ENCODE results near the gene ZC3H4. TPM values are rescaled to one million over a fixed set of nuclear protein-coding genes. Genes with fewer than 3 reads are reported as not detected.

The ZC3H4 gene
- total and polyA plus RNA-seq, 10 of the 15 experiments (the other 5 are each of a cell fraction or from before 2014, with no cell fraction given) = 5.1 to 86.3 (median 15.5) TPM

GRCh38 chr19:47112997-47113849 is at the start of gene ZC3H4 (continued):
- TF ChIP-seq JUND (IDR thresholded peaks at IDR 0.05; ENCODE audit: low read depth, low read length) (peak; percentile 95), NFIC (IDR thresholded peaks at IDR 0.05; ENCODE audit: low read depth, low read length) (peak; percentile 47; the same call in 1 of the 2 replicates), POLR2A (IDR thresholded peaks at IDR 0.05; ENCODE audit: low read depth, low read length) (peak; percentile 90), RBBP5 (conservative IDR thresholded peaks at IDR 0.05) (no peak), STAT1 (conservative IDR thresholded peaks at IDR 0.05) (no peak), BHLHE40 (IDR thresholded peaks at IDR 0.05; ENCODE audit: borderline replicate concordance in 1 of 2, low read depth in 2 of 2, low read length in 1 of 2) (peak; percentile 99), USF2 (IDR thresholded peaks at IDR 0.05; ENCODE audit: borderline replicate concordance, low read depth, low read length) (peak; percentile 91), ASH2L (IDR thresholded peaks at IDR 0.05; ENCODE audit: borderline replicate concordance, low read depth) (0 out of 2 replicates have a peak, but pooled peaks have one; percentile 27), MYB (IDR thresholded peaks at IDR 0.05; ENCODE audit: borderline replicate concordance, low read depth, low read length) (no peak), IRF4 (IDR thresholded peaks at IDR 0.05; ENCODE audit: low read depth, low read length) (peak; percentile 46; the same call in 1 of the 2 replicates), MXI1 (IDR thresholded peaks at IDR 0.05; ENCODE audit: low read depth, low read length) (no peak), SKIL (IDR thresholded peaks at IDR 0.05; ENCODE audit: low read depth, poor library complexity, severe bottlenecking) (peak; percentile 84), PML (IDR thresholded peaks at IDR 0.05; ENCODE audit: low read length) (peak; percentile 89), TCF12 (IDR thresholded peaks at IDR 0.05; ENCODE audit: low read depth, low read length) (peak; percentile 59; the same call in 1 of the 2 replicates), NBN (IDR thresholded peaks at IDR 0.05) (peak; percentile 99), SMC3 (IDR thresholded peaks at IDR 0.05; ENCODE audit: borderline replicate concordance, low read length) (no peak), MEF2B (IDR thresholded peaks at IDR 0.05; ENCODE audit: partially characterized antibody, poor library complexity, severe bottlenecking) (peak; percentile 96), TARDBP (IDR thresholded peaks at IDR 0.05; ENCODE audit: borderline replicate concordance) (0 out of 2 replicates have a peak, but pooled peaks have one; percentile 18), ZZZ3 (IDR thresholded peaks at IDR 0.05; ENCODE audit: control insufficient read depth, insufficient read length, low read depth) (no peak), HDGF (IDR thresholded peaks at IDR 0.05) (peak; percentile 100), RB1 (IDR thresholded peaks at IDR 0.05; ENCODE audit: borderline replicate concordance) (peak; percentile 57; the same call in 1 of the 2 replicates)
- TF ChIP-seq, protein P1, sequence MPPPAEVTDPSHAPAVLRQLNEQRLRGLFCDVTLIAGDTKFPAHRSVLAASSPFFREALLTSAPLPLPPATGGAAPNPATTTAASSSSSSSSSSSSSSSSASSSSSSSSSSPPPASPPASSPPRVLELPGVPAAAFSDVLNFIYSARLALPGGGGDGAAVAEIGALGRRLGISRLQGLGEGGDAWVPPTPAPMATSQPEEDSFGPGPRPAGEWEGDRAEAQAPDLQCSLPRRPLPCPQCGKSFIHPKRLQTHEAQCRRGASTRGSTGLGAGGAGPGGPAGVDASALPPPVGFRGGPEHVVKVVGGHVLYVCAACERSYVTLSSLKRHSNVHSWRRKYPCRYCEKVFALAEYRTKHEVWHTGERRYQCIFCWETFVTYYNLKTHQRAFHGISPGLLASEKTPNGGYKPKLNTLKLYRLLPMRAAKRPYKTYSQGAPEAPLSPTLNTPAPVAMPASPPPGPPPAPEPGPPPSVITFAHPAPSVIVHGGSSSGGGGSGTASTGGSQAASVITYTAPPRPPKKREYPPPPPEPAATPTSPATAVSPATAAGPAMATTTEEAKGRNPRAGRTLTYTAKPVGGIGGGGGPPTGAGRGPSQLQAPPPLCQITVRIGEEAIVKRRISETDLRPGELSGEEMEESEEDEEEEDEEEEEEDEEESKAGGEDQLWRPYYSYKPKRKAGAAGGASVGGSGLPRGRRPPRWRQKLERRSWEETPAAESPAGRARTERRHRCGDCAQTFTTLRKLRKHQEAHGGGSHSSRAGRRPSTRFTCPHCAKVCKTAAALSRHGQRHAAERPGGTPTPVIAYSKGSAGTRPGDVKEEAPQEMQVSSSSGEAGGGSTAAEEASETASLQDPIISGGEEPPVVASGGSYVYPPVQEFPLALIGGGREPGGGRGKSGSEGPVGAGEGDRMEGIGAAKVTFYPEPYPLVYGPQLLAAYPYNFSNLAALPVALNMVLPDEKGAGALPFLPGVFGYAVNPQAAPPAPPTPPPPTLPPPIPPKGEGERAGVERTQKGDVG (CRISPR knock-in tag; IDR thresholded peaks at IDR 0.05) = peak; percentile 87
- TF ChIP-seq, protein P2, sequence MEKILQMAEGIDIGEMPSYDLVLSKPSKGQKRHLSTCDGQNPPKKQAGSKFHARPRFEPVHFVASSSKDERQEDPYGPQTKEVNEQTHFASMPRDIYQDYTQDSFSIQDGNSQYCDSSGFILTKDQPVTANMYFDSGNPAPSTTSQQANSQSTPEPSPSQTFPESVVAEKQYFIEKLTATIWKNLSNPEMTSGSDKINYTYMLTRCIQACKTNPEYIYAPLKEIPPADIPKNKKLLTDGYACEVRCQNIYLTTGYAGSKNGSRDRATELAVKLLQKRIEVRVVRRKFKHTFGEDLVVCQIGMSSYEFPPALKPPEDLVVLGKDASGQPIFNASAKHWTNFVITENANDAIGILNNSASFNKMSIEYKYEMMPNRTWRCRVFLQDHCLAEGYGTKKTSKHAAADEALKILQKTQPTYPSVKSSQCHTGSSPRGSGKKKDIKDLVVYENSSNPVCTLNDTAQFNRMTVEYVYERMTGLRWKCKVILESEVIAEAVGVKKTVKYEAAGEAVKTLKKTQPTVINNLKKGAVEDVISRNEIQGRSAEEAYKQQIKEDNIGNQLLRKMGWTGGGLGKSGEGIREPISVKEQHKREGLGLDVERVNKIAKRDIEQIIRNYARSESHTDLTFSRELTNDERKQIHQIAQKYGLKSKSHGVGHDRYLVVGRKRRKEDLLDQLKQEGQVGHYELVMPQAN (conservative IDR thresholded peaks at IDR 0.05) = no peak

Data from GM12878 (cell line).